Stomach smooth muscle (tissue), 2 donors: ENCODE data around the gene SALL3.

Source experiments
- H3K27ac ChIP-seq: one replicate; pipeline ENCODE4 v1.7.0; 2013; ENCODE audit warnings: mild to moderate bottlenecking, low read length, inconsistent platforms
- H3K27me3 ChIP-seq, 2 donors: one replicate each; pipeline ENCODE4 v1.7.0; 2013; ENCODE audit warnings: low read length in 2 of 2; ENCODE audit not compliant: insufficient read depth in 2 of 2, control insufficient read depth in 1 of 2
- H3K36me3 ChIP-seq, 2 donors: one replicate each; pipeline ENCODE4 v1.7.0; 2013; ENCODE audit warnings: low read length in 2 of 2; ENCODE audit not compliant: control insufficient read depth in 2 of 2, insufficient read depth in 2 of 2
- H3K4me1 ChIP-seq: one replicate; pipeline ENCODE4 v1.7.0; 2013; ENCODE audit warnings: low read length; ENCODE audit not compliant: control insufficient read depth, insufficient read depth
- H3K4me3 ChIP-seq, 2 donors: one replicate each; pipeline ENCODE4 v1.7.0; 2013; ENCODE audit warnings: low read length in 2 of 2
- H3K9ac ChIP-seq, 2 donors: one replicate each; pipeline ENCODE4 v1.7.0; 2013; ENCODE audit warnings: low read length in 2 of 2, mild to moderate bottlenecking in 1 of 2
- H3K9me3 ChIP-seq, 2 donors: one replicate each; pipeline ENCODE4 v1.7.0; 2013; ENCODE audit warnings: low read length in 2 of 2; ENCODE audit not compliant: control insufficient read depth in 2 of 2
- donor health status: healthy.
- donor health status: Pancreatic carcinoma.

The SALL3 gene

DNA sequence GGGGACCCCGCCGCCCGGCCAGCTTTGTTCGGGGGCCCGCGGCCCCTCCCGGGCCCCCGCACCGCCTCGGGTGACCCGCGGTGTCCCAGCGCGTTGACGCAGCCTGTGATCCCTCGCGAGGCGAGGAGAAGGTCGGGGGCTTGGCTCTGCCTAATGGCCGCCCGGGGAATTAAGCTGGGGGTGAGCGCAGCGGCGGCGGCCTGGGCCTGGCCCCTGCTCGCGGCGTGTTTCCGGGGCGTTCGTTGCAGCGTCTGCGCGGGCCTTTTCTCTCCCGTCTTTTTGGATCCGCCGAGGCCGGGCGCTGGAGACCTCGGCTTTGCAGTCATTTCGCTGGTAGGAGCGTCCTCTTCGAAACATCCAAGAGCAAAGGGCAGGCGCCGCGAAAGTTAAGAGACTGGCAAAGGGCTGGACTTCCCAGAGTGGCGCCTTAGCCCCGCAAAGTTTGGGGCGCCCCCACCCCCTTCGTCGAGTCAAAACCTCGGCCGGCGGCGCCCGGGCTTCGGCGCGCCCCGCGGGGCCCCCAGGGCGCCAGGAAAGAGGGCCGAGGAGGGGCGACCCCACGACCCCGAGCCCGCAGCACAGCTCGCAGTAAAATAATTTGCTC is 1.3 kb downstream of the SALL3 start:
- H3K4me3 ChIP-seq, result no peak overlapping the region
- peaks cover 47 to 78% of the 10 kb centered on the region in 2 donors for H3K27me3 ChIP-seq
- peaks cover 10% of the 10 kb centered on the region for H3K4me1 ChIP-seq
- H3K27ac ChIP-seq, result no peak overlapping the region
- no peak overlapping the region for H3K9ac ChIP-seq
- H3K9me3 ChIP-seq, result no peaks in the 10 kb centered on the region
- no peaks in the 10 kb centered on the region for H3K36me3 ChIP-seq

DNA sequence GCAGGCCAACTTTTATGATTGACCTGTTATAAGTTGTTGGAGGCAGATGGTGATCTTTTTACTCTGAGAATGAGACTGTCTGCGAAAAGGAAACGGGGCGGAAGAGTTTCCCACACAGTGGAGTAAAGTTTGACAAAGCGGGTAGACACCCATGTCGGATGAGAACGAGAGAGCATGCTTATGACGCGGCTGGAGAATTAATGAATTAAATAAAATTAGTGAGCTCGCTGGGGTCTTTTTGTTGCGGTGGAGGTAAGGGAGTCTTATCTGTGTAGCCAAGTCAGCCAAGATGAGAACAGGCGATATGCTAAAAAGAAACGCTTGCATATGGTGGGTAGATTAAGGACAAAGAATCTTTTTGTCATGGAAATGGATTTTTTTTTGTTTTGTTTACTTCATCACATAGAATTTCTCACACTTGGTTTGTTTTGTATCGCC is 1.8 kb downstream of the SALL3 start:
- no peak overlapping the region for H3K27ac ChIP-seq
- H3K9ac ChIP-seq, result no peak overlapping the region
- H3K4me1 ChIP-seq, result peaks cover 10% of the 10 kb centered on the region
- H3K4me3 ChIP-seq, result no peak overlapping the region
- peaks cover 47 to 80% of the 10 kb centered on the region in 2 donors for H3K27me3 ChIP-seq
- no peaks in the 10 kb centered on the region for H3K36me3 ChIP-seq
- H3K9me3 ChIP-seq, result no peaks in the 10 kb centered on the region

- peaks cover 45 to 78% of the 10 kb centered on the region in 2 donors for H3K27me3 ChIP-seq
- no peak overlapping the region for H3K4me3 ChIP-seq
- no peak overlapping the region for H3K9ac ChIP-seq
- H3K27ac ChIP-seq, result no peak overlapping the region
- H3K36me3 ChIP-seq, result no peaks in the 10 kb centered on the region
- H3K9me3 ChIP-seq, result no peaks in the 10 kb centered on the region
- peaks cover 10% of the 10 kb centered on the region for H3K4me1 ChIP-seq
These were observed 2.5 kb downstream of the SALL3 start for GRCh38 chr18:78981989-78982620.

DNA sequence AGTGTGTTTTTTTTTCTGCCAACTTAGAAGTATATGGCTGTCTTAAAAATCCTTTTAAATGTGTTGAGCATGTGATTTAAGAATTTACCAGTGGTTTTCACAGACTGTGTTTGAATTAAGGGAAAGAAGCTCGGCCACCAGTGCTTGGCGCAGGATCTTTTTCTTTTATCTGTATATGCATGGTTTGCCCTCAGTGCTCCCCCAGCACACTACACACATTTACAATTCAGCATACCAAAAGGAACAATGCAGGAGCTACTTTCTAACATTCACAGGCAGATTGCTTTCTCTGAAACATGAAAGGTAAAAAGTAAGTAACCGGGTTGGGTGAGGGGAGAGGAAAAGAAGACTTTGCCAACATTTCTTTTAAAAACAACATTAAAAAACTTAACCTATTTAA is 3.9 kb downstream of the SALL3 start:
- Histone ChIP-seq H3K9me3 (no peaks in the 10 kb centered on the region), H3K4me1 (peaks cover 10% of the 10 kb centered on the region), H3K4me3 (no peak overlapping the region), H3K36me3 (no peaks in the 10 kb centered on the region), H3K27ac (no peak overlapping the region), H3K27me3 (peaks cover 46 to 80% of the 10 kb centered on the region in 2 donors), H3K9ac (no peak overlapping the region)

GRCh38 chr18:78984941-78985784 is 5.5 kb downstream of the SALL3 start:
- Histone ChIP-seq H3K27ac (no peak overlapping the region), H3K27me3 (peaks cover 46 to 77% of the 10 kb centered on the region in 2 donors)

DNA sequence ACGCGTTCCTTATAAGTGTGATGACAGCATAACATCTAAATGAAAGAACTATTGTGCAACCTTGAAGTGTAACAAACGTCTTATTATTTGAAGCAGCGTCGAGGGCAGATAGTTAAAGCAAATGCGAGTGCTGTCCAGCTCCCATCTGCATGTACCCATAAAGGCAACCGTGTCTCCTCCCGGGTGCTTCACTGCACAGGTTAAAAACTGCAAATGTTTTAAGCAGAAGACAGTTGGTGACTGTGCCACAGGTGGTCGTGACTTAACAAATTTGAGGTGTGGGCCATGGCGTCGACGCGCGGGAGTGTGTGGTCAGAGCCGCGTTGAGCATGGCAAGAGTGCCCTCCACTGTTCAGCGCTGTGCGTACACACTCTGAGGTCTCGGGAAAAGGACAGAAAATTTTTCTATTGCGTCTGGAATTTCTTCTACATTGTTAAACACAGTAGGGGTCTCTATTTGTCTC is 6.4 kb downstream of the SALL3 start:
- Histone ChIP-seq H3K9me3 (no peaks in the 10 kb centered on the region), H3K4me3 (no peak overlapping the region), H3K4me1 (peaks cover 3% of the 10 kb centered on the region), H3K36me3 (no peaks in the 10 kb centered on the region), H3K27me3 (peaks cover 46 to 74% of the 10 kb centered on the region in 2 donors), H3K27ac (no peak overlapping the region), H3K9ac (no peak overlapping the region)

More at GRCh38 chr18:78984941-78985784, 5.5 kb downstream of the SALL3 start:
- Histone ChIP-seq H3K9ac (no peak overlapping the region), H3K36me3 (no peaks in the 10 kb centered on the region), H3K9me3 (no peaks in the 10 kb centered on the region), H3K4me1 (peaks cover 10% of the 10 kb centered on the region), H3K4me3 (no peak overlapping the region)

DNA sequence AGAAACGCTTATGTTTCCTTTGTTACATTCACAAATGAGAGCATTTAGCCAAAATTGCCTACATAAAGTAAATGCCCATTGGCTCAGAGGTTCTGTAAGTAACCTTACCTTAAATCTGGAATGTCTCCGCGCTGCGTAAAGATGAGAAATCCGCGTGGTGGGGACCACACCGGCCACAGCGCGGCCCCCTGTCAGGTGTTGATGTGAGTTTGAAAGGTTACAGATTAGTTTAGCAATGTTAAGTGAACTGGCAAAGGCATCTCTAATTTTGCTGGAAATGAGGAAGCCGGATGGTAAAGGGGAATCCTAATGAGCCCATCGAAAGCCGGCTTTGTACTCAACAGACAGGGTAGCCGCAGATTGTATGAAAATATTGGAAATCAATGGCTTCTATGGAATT is 11.8 kb downstream of the SALL3 start:
- no peaks in the 10 kb centered on the region for H3K9me3 ChIP-seq
- H3K36me3 ChIP-seq, result no peaks in the 10 kb centered on the region
- no peaks in the 10 kb centered on the region for H3K4me1 ChIP-seq
- H3K9ac ChIP-seq, result no peak overlapping the region
- no peak overlapping the region for H3K27ac ChIP-seq
- H3K27me3 ChIP-seq, result peaks cover 6 to 27% of the 10 kb centered on the region in 2 donors
- no peak overlapping the region for H3K4me3 ChIP-seq

- Histone ChIP-seq H3K9ac (no peak overlapping the region), H3K4me3 (no peak overlapping the region), H3K4me1 (no peaks in the 10 kb centered on the region), H3K27ac (no peak overlapping the region), H3K27me3 (peaks cover 8 to 19% of the 10 kb centered on the region in 2 donors), H3K9me3 (no peaks in the 10 kb centered on the region), H3K36me3 (no peaks in the 10 kb centered on the region)
These were observed 12.7 kb downstream of the SALL3 start for GRCh38 chr18:78992041-78993011.

- Histone ChIP-seq H3K9ac (no peak overlapping the region), H3K4me1 (no peaks in the 10 kb centered on the region)
These were observed 13.7 kb downstream of the SALL3 start for GRCh38 chr18:78993014-78993926.

More at GRCh38 chr18:78993014-78993926, 13.7 kb downstream of the SALL3 start:
- Histone ChIP-seq H3K9me3 (no peaks in the 10 kb centered on the region), H3K4me3 (no peak overlapping the region), H3K36me3 (no peaks in the 10 kb centered on the region), H3K27ac (no peak overlapping the region), H3K27me3 (peaks cover 2 to 11% of the 10 kb centered on the region in 2 donors)
